GM11168 (cell line): Measurements from ENCODE around the gene BRD9.

Experiments
- in situ Hi-C: fragments of 300-500 bp; cut with MboI; formaldehyde crosslinking; loops from one replicate; pipeline ENCODE4 v1.12.0; 2022; ENCODE audit warnings: low sequenced_read_pairs; ENCODE audit not compliant: unreplicated experiment

Gene BRD9

DNA sequence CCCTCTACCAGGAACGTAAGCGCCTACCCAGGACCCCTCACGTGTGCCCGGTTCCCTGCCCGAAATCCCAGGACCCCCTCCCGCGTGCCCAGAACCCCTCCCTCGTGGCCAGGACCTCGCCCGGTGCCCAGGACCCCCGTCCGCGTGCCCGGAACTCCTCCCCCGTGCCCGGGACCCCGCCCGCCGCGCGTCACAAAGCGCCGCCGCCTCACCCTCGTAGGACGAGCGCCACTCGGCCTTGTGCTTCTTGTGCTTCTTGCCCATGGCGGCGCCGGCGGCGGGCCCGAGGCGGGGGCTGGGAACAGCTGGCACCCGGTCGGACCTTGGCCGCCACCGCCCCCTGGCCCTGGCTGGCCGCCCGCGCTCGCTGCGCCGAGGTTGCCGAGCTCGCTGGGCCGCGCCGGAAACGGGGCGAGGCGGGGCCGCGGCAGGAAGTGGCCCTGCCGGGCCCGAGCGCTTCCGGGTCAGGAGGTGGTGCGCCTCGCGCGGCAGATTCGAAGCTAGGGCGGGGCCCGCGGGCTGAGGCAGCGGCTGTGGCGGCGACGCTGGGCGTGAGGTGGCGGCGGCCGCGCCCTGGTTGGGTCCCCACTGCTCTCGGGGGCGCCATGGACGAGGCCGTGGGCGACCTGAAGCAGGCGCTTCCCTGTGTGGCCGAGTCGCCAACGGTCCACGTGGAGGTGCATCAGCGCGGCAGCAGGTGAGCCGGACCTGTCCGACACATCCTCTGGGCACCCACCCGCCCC, at the start of gene BRD9, which contains the start of gene TRIP13:
TSS of gene BRD9 (minus strand) at position 408 of the 743 bp plus-strand sequence. CDS start at position 264, 144 bp downstream.
TSS of gene TRIP13 (plus strand) at position 491 of the 743 bp plus-strand sequence. CDS start at position 606, 115 bp downstream.
- in situ Hi-C loops = no loop called here

GRCh38 chr5:940741-941140, 48.1 kb upstream of the BRD9 start:
- in situ Hi-C loops = loop anchor here (25.0 kb wide), 1 partner anchor 197 kb away; no protein-coding TSS in a partner anchor

DNA sequence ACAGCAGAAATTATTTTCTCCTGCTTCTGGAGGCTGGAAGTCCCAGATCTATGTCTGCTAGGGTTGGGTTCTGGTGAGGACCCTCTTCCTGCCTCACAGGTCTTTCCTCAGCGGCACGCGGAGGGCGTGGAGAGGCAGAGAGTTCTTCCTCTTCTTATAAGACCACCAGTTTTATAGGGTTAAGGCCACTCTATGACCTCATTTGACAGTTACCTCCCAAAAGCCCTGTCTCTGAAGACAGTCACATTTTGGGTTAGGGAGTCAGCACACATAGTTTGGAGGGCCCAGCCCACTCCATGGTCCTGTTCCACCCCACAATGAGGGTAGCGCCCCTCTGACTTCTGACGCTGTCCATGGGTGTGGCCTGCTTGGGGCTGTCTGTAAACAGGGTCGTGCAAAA, 46.8 kb upstream of the BRD9 start:
- in situ Hi-C loops = loop anchor here (25.0 kb wide), 1 partner anchor 198 kb away; no protein-coding TSS in a partner anchor

DNA sequence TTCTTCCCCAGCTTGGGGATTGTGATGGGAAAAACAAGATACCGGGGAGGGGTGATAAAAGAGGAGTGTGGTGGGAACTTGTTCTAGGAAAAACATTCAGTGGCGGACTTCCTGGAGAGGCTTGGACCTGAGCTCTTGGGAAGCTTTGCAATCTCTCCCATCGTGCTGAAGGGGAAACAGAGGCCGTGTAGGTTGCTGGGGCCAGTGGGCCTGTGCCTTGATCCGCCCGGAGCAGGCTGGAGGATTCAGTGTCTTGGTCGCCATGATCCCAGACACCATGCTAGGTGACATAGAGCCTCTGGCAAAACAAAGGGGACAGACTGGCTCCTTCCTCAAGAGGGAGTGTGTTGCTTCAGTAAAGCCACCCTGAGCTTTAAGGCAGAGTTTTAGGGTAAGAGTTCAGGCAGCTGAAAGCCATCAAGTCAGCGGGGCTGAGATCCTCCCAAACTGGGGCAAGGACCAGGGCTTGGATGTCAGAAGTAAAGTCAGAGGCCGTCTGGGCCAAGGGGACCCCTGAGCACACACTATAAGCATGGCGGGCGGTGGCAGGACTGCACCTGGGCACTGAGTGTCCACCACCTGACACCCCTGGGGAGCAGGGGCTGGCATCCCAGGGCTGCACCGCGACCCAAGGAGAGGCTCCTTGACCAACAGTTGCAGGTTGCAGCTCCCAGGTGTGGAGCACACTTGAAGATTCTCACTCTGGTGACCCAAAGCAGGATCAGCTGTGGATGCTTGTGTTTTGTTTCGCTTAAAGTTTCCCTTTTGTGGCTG, 44.7 kb upstream of the BRD9 start:
- in situ Hi-C loops = loop anchor here (25.0 kb wide), 1 partner anchor 200 kb away; no protein-coding TSS in a partner anchor

DNA sequence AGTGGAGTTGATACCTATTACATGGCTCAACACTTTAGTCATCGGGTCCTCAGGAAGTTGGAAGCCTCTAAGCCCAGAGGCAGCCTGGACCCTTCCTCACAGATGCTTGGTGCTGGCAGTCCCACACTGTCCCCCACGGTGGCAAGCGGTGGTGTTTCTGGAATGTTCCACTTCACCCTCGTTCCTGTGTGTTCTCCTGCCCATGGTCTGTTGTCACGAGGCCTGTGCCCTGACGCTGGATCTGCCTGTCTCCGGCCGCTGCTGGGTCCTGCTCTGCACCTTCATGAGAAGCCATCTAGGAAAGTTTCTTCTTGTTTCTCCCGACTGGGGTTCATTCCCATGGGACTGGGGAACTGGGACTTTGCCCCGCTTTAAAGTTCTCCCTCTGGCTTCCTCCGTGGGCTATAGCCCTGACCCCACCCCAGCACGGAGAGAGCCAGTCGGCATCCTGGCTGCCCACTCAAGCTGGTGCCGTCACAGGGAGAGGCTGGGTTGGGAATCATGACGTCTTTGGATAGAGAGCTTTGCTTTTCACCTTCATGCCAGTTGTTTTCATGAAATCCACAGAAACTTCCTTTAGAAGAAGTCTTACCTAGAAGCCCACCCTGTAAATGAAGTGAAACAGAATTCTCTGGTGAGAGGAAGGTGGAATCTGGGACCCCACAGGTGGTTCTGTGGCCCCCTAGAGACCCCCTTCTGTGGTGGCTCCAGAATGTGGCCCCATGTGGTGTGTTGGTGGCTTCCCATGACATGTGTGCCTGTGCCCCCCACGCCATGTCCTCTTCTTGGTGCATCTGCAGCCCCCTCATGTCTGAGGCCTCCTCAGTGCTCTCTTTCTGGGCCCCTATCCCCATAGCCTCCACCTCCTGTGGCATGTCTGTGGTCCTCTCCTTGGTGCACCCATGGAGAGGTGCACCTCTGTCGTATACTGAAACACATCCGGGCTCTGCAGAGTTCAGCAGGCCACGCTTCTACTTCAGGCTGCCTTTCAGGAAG, 43.8 kb upstream of the BRD9 start:
- in situ Hi-C loops = loop anchor here (25.0 kb wide), 1 partner anchor 201 kb away; no protein-coding TSS in a partner anchor

DNA sequence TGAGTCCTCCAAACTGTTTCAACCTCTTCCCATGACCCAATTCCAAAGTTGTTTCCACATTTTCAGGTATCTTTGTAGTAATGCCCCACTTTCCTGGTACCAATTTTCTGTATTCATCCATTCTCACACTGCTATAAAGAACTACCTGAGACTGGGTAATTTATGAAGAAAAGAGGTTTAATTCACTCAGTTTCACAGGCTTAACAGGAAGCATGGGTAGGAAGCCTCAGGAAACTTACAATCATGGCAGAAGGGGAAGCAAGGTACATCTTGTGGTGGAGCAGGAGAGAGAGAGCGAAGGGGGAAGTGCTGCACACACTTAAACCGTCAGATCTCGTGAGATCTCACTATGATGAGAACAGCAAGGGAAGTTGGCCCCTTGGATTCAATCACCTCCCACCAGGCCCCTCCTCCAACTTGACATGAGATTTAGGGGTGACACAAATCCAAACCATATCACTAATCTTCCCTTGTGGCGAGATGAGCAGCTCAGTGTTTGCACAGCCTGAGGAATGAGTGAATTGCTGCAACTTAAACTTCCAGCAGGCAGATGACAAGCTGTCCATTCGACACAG, 43.0 kb upstream of the BRD9 start:
- in situ Hi-C loops = loop anchor here (25.0 kb wide), 1 partner anchor 202 kb away; no protein-coding TSS in a partner anchor

DNA sequence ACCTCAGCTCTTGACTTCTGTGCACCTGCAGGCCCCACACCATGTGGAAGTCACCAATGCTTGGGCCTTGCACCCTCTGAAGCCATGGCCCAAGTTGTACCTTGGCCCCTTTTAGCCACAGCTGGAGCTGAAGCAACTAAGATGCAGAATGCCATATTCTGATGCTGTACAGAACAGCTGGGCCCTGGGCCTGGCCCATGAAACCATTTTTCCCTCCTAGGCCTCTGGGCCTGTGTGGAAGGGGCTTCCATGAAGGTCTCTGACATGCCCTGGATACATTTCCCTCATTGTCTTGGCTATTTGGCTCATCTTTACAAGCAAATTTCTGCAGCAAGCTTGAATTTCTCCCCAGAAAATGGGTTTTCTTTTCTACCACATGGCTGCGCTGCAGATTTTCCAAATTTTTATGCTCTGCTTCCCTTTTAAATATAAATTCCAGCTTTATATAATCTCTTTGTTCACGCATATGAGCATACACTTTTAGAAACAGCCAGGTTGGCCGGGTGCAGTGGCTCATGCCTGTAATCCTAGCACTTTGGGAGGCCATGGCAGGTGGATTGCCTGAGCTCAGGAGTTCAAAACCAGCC, 41.9 kb upstream of the BRD9 start:
- in situ Hi-C loops = loop anchor here (25.0 kb wide), 1 partner anchor 203 kb away; no protein-coding TSS in a partner anchor

GRCh38 chr5:933951-934350, 41.4 kb upstream of the BRD9 start:
- in situ Hi-C loops = loop anchor here (25.0 kb wide), 1 partner anchor 203 kb away; no protein-coding TSS in a partner anchor

DNA sequence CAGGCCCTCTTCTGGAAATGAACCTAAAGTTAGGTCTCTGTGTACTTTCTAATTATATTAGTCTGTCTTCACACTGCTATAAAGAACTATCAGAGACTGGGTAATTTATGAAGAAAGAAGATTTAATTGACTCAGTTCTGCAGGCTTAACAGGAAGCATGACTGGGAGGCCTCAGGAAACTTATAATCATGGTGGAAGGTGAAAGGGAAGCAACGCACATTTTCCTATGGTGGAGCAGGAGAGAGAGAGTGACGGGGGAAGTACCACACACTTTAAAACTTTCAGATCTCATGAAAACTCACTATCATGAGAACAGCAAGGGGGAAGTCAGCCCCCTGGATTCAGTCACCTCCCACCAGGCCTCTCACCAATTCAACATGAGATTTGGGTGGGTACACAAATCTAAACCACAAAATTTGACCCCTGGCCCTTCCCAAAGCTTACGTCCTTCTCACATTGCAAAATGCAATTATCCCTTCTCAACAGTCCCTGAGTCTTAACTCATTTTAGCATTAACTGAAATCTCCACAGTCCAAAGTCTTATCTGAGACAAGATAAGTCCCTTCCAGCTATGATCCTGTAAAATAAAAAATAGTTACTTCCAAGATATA, 40.8 kb upstream of the BRD9 start:
- in situ Hi-C loops = loop anchor here (25.0 kb wide), 1 partner anchor 204 kb away; no protein-coding TSS in a partner anchor

DNA sequence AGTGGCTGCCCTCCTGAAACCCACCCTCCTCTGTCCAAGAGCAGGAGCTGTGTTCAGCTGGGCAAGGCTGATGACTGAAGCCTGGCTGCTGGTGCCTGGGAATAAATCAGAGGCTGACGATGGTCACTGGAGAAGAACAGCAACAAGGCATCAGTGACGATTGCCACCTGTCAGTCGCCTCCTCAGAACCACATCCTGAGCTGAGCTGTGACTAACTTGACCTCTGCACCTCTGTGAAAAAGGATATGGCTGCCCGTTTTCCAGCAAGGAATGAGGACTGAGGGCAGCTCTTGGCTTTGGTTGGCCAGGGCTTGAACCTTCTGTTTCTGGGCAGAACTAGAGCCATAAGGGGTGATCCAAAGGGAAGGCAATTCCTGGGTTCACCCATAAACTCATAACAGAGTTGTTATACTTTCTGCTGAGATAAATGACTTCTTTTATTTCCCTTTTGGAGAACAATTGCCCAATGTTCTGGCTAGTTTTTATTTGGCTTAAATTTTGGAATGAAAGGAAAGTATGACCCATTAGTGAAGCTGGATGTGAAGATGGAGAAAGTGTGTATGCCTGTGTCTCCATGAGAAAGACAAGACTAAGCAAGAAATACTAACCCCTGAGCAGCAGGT, 40.1 kb upstream of the BRD9 start:
- in situ Hi-C loops = loop anchor here (25.0 kb wide), 1 partner anchor 205 kb away; no protein-coding TSS in a partner anchor

DNA sequence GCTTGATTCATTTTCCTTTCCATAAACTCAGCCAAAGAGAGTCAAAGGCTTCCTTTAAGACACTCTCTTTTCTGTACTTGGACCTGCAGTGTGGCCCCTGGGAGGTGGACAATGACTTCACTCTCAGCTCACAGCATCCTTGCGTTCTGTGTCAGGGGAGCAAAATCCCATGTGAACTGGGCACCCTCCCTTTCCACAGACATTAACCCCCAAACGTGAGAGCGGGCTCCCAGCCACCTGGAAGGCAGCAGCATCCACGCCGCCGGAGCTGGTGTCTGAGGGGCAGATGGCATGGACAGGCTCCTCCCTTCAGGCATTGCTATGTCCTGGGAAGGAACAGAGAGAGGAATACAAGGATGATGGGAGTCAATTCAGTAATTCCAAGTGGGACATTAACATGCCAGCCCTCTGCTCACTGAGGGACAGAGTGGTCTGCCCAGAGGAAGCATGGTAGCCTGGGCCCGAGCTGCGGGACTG, 39.6 kb upstream of the BRD9 start:
- in situ Hi-C loops = loop anchor here (25.0 kb wide), 1 partner anchor 205 kb away; no protein-coding TSS in a partner anchor

- in situ Hi-C loops = loop anchor here (25.0 kb wide), 1 partner anchor 206 kb away; no protein-coding TSS in a partner anchor
Observed at GRCh38 chr5:931570-932145, 39.1 kb upstream of the BRD9 start.

GRCh38 chr5:930866-931265, 38.3 kb upstream of the BRD9 start:
- in situ Hi-C loops = loop anchor here (25.0 kb wide), 1 partner anchor 206 kb away; no protein-coding TSS in a partner anchor

GRCh38 chr5:929596-929995, 37.0 kb upstream of the BRD9 start:
- in situ Hi-C loops = loop anchor here (25.0 kb wide), 1 partner anchor 208 kb away; no protein-coding TSS in a partner anchor

GRCh38 chr5:929182-929581, 36.6 kb upstream of the BRD9 start:
- in situ Hi-C loops = loop anchor here (25.0 kb wide), 1 partner anchor 208 kb away; no protein-coding TSS in a partner anchor

- in situ Hi-C loops = loop anchor here (25.0 kb wide), 1 partner anchor 210 kb away; no protein-coding TSS in a partner anchor
Observed at GRCh38 chr5:927172-928015, 34.8 kb upstream of the BRD9 start.
